HG03097 (cell line): Measurements from ENCODE around the gene LAMC3.

Experiments used
- ATAC-seq: cut with Tn5 transposase; IDR thresholded peaks from one replicate; pipeline ENCODE4 v1.9.1; 2021; ENCODE audit not compliant: unreplicated experiment, low FRiP score

The LAMC3 gene

DNA sequence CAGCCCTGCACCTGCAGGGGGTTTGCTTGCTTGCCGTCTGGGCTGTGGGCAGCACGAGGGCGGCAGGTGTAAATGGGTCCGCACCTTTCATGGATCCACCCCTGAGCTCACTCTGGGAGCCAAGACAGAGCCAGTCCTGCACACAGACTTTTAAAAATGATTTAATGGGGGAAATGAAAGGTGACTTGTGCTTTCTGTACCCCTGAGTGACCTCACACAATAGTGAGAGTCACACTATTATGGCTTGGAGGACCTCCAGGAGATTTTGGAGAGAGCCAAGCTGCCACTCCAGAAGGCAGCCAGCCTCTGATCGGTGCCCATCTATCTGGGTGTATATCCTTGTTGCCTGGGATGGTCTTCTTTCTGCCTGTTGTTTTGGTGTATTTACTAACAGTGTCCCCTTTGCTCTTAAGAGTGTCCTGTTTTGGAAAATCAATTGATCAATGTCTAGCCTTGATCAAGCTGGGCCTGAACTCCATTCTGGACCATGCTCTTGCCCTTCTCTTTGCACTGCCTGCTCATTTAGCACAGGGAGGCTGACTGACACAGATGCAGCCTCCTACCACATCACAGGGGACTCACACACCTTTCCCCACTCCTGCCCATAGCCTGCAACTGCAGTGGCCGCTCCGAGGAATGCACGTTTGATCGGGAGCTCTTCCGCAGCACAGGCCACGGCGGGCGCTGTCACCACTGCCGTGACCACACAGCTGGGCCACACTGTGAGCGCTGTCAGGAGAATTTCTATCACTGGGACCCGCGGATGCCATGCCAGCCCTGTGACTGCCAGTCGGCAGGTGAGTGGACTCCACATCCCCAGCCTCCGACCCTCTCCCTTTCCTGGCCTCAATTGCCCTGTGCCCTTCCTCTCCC, 29.5 kb downstream of the LAMC3 start:
- no peak for ATAC-seq

DNA sequence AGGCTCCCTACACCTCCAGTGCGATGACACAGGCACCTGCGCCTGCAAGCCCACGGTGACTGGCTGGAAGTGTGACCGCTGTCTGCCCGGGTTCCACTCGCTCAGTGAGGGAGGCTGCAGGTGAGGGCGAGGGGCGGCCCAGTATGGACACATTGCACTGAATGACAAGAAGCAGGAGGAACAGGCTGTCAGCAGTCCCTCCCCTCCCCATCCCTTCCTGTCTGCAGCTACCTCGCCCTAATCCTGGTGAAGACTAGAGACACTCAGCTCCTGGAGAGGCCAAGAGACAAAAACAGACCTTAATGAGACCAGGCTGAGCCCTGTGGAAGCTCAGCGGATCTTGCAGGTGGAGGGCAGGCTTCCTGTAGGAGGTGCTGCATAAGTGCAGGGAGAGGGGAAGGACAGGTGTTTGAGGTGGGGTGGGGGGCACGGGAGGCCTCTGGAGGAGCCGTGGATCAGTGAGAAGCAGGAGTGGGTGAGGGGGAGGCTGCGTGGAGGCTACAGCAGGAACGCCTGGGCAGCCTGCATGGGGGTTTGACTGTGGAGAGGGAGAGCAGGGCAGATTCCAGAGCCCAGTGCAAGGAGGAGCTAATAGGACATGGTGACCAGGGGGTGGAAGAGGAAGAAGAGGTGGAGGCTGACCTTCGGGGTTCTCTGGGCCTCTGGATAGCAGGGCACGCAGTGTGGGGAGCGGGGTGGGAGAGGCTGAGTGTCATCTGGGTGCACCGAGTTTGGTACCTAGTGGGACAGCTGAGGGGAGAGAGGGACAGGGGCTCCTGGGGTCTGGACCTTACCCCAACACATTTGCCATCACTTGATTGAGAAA, 30.4 kb downstream of the LAMC3 start:
- no peak for ATAC-seq

DNA sequence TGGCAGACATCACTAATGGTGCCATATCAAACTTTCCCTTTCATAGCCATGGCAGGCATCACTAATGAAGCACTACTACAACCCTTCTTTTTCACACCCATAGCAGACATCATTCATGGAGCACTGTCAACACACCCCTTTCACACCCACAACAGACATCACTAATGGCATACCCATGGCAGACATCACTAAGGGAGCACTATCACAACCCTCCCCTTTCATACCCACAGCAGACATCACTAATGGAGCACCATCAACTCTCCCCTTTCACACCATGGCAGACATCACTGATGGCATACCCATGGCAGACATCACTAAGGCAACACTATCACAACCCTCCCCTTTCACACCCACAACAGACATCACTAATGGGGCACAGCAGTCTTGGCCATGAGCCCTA, 33.7 kb downstream of the LAMC3 start:
- ATAC-seq: no peak

DNA sequence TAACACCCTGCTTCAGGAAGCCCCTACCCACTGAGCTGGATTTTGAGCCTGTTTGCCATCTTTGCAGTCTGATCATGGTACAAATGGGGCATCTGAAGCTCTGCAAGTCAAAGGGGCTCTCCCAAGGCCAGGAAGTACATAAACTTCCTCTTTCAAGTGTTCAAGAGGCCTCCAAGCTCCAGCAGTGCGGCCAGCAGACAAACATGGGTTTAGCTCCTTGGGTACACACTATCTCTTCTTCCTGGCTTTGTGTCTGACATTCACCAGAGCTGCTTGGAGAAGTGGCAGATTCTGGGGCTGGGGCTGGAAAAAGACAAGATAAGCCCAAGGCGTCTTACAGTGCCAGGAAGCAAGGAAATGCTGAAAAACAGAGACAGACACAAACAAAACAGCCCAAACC, 34.1 kb downstream of the LAMC3 start:
- no peak for ATAC-seq

DNA sequence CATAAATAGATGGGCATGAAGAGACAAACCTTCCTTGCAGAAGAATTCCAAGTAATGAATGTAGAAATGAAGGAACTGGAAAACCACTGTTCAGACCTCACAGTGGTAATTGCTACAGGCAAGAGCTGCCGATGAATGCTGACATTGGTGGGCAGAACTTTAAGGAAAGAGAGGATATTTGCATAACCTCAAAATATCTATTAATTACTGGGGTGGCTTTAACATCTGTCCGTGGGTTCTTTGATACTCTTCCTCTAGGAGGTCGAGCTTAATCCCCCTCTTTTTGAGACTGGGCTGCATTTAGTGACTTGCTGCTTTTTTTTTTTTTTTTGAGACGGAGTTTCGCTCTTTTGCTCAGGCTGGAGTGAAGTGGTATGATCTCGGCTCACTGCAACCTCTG, 34.7 kb downstream of the LAMC3 start:
- ATAC-seq: no peak

DNA sequence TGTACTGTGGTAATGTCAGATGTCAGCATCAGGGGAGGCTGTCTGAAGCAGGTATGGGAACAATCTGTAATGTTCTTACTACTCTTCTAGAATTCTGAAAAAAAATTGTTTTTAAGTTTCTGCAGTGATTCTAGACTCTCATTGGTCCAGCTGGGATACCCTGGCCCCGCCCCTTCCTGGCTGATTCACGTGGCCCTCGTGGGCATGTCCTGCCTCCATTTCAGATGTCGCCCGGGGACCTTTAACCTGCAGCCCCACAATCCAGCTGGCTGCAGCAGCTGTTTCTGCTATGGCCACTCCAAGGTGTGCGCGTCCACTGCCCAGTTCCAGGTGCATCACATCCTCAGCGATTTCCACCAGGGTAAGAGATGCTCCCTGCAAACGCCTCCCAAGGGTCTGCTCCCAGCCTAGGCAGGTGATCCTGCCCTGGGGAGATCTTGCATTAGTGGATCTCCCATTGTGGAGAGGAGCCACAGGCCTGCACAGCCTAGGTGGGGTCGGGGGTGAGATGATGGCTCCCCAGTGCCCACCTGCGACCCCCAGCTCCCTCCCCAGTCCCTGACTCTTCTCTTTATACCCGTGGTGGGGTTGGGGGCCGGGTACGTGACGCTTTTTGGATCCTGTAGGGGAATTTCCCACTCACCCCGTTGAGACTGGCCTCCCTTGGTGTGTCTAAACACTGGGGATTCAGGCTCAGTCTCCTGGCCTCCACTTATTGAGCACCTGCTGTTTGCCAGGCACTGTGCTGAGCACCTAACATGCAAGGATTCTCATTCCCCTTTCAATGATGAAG, 36.5 kb downstream of the LAMC3 start:
- no peak for ATAC-seq

DNA sequence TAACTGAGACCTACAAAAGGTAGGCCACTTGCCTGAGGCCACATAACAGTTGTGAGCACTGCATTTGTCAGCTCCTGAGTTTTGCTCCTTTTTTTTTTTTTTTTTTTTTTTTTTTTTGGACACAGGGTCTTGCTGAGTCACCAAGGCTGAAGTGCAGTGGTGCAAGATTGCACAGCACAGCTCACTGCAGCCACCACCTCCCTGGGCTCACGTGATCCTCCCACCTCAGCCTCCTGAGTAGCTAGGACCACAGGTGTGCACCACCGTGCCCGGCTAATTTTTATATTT, 37.1 kb downstream of the LAMC3 start:
- no peak for ATAC-seq

DNA sequence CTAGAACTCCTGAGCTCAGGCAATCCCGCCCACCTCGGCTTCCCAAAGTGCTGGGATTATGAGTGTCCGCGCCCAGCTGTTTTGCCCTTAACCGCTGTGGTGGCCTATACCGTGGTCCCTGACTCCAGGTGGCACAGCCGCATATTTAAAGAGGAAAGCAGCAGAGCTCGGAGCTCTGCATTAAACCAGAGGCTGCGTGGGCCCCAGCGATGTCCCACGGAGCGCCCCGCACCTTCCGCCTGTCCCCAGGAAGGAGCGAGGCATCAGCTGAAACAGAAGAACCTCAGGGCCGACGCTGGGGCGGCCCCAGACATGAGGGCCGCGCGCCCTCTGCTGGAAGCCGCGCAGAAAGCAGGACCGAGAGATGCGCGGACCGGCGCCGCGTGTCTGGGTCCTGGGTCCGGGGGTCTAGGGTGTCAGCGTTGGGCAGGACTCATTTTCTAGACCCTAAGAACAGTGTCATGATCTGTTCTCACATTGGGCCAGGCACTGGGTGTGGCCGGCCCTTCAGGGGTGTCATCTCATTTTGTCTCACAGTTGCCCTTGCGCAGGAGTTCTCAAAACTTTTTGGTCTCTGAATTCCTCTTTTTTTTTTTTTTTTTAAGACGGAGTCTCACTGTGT, 37.7 kb downstream of the LAMC3 start:
- no peak for ATAC-seq

DNA sequence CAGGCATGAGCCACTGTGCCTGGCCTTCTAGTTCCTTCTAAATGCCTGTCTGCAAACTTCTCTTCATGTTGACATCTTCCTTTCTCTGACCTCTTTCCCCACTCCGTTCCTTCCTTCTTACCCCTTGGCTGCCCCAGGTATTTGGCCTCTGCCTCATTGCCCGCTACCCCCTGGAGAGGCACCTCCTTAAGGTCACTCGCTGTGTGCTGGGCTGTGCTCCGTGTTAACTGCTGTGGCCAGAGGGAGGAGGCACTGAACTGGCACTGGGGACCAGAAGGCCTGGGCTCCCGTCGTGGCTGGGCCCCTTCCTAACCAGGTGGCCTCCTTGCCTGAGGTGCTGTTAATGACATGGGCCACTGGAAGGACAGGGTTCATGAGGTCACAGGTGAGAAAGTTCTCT, 39.4 kb downstream of the LAMC3 start:
- no peak for ATAC-seq

DNA sequence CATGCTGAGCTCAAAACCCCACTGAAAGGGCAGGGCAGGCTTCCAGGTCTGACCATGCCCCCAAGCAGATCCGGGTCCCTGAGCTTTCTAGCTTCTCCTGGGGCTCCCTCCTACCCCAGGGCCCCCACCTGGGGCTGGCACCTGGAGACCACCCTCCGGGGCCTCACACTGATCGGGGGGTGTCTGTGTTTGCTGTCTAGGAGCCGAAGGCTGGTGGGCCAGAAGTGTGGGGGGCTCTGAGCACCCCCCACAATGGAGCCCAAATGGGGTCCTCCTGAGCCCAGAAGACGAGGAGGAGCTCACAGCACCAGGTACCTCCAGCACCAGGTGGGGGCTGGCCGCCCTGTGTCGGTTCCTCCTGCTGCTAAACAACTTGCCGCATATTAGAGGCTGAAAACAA, 39.8 kb downstream of the LAMC3 start:
- ATAC-seq: no peak

DNA sequence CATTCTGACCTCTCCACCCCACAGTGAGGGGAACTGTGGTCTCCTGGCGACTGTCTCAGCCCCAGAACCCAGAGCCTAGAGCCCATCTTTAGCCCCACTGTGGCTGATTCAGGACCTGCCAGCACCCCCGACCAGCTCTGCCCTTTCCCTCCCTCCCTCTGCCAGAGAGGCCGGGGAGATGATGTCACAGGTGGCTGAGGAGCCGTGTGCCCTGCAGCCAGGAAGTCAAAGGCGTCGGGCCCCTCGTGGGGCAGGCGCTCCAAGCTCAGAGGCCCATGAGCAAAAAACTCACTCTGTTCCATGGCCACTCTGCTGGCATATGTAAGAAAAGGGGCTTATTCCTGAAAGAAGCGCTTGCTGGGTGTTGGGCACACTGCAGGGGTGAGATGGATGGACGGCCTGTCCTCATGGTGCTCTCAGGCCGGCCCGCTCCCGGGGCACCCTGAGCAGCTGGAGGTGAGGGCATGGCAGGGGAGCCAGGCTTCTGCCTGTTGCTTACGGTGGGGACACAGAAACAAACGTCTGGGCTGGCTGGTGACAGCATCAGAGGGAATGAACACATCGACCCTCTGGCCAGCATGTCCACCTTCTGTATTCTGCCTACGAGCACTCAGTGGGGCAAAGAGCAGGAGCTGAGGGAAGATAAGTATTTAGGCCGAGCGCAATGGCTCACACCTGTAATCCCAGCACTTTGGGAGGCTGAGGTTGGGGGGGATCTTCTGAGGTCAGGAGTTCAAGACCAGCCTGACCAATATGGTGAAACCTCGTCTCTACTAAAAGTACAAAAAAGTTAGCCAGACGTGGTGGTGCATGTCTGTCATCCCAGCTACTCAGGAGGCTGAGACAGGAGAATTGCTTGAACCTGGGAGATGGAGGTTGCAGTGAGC, 41.1 kb downstream of the LAMC3 start:
- ATAC-seq: no peak

DNA sequence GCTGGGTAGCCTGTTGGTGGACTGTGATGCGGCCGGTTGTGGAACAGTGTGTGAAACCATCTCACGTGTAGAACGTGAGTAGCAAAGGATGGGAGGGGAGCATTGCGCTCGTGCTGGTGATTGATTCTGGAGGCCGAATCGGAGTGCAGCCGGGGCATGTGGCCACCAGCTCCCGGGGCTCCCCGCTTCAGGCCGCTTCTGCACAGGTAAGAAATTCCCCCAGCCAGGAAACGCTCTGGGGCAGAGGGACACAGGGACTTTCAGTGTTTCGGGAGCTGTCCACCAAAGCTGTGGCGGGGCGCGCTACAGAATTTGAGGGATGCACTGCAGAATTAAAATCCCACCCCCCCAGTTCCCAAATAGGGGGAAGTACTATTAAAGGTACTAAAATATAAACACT, 41.9 kb downstream of the LAMC3 start:
- no peak for ATAC-seq

DNA sequence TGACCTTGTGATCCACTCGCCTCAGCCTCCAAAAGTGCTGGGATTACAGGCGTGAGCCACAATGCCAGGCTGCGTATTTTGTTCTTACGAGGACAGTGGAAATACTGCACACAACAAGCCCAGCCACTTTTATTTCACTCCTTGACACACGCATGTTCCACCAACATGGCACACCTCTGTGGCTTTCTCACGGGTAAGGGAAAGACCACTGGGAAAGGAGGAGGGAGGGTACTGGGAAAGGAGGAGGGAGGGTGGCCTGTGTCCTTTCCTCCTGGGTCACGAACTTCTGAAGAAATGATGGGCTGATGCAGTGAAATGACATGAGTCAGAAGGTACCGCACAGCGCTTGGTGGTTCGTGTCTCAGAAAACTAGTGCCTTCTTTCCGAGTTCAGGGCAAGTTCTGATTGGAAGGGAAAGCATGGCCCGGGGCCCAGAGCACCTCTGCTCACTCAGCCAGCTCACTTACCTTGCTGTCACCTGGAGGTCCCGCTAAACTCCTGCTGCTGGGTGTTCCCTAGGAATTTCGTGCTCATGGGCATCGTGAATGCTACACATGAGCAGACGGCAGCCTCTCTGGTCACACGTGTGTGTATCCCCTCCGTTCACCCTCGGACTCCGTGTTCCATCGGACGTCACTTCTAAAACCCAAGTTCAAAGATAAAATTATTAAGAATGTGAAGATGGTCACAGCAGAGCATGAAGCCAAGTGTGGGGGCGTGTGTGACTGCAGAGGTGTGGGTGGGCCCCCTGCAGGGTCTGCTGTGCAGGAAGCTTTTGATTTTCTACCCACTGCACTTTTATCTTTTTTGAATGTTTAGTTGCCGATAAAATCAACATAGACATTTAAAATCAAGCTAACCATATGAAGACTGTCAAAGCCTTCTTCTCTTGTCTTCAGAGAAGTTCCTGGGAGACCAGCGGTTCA, 42.9 kb downstream of the LAMC3 start:
- ATAC-seq: no peak

DNA sequence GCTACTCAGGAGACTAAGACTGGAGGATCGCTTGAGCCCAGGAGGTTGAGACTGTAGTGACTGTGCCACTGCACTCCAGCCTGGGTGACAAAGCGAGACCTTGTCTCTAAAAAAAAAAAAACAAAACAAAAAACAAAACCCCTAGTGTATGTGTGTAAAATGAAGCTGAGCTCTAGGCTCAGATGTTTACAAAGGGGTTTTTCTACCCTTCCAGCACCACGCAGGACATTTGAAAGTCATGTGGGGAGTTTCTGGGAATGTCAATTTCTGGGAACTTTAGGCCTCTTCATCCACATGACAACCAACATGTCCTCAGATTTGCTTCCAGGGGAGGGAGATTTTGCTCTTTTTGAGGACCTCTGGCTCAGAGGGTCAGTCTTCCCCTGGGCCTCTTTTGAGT, 44.9 kb downstream of the LAMC3 start:
- no peak for ATAC-seq

DNA sequence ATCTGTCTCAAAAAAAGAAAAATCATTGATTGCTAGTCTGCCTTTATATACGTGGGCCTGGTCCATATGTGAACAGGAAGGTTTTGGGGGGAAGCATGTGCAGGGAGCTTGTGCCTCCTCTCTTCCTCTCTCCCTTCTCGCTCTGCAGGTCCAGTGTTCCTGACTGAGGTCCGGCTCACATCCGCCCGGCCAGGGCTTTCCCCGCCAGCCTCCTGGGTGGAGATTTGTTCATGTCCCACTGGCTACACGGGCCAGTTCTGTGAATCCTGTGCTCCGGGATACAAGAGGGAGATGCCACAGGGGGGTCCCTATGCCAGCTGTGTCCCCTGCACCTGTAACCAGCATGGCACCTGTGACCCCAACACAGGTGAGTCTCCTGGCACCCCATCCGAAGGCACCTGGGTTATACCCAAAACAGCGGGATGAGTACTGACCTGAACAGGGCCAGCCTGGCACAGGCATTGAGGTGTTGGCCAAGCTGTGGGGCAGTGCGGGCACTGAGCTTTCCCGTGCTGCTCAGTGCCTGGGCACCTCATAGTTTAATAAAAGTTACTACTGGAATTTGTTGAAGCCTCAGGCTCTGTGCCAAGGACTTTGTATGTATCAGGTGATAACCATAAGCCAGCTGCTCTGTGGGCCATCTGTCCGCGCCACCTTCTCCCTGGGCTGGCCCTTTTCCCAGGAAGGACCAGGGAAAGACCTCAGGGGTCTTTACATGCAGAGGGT, 48.0 kb downstream of the LAMC3 start:
- ATAC-seq: no peak

DNA sequence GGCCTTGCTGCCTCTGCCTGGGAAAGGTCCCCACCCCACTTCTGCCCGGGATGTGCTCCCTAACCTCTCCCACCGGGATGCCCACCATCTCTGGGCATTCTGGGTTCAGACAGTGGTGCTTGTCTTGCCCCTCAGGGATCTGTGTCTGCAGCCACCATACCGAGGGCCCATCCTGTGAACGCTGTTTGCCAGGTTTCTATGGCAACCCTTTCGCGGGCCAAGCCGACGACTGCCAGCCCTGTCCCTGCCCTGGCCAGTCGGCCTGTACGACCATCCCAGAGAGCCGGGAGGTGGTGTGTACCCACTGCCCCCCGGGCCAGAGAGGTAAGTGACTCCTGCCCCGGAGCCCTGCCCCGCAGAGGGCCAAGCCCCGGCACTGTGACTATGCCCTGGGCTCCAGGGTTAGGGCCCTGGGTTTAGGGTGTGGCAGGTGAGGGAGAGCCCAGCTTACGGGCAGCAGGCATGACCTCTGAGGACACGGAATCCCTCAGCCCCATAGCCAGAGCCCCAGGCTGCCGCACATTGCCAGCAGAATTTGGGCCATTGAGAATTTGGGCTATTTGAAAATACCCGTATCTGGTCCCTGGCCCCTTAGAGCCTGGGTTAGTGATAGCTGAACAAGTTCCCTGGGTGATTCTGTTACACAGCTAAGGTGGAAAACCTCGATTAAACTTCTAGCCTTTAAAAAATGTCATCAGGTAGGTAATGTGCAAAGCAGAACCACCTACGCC, 52.1 kb downstream of the LAMC3 start:
- no peak for ATAC-seq

DNA sequence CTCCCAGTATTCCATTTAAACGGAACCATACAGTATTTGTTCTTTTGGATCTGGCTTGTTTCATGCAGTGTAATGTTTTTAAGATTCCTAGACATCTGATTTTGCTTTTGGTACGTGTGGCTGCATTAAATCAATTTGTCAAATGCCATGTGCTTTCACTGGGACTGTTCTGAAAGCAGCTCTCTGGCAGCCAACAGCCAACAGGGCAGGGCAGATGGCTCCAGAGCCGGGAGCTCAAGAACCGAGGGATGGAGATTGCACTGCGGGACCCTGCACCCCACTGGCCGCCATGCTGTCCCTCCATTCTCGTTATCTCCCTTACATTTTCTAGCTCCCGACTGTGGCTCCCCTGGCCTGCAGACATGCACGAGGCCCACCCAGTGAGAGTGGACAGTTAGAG, 54.0 kb downstream of the LAMC3 start:
- ATAC-seq: no peak

DNA sequence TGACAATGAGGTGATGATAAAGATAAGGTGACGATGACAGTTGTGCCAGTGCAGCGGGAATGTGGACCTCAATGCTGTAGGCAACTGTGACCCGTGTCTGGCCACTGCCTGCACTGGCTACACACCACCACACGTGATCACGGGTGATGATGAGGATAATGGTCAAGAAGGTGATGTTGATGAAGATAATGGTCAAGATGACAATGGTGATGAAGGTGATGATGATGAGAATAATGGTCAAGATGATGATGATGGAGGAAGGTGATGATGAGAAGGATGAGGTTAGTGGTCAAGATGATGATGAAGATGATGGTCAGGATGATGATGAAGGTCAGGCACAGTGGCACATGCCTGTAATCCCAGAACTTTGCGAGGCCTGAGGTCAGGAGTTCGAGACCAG, 56.6 kb downstream of the LAMC3 start:
- no peak for ATAC-seq
